ENCODE data around the gene UNC13B. TPM values are rescaled to one million over a fixed set of nuclear protein-coding genes. Genes with fewer than 3 reads are reported as not detected.
A peak's percentile ranks its signal among the peaks of the same experiment; 100 is the strongest.

UNC13B gene
- total RNA-seq, 2 donors from 2014 or later: 20.2 to 29.3 TPM

DNA sequence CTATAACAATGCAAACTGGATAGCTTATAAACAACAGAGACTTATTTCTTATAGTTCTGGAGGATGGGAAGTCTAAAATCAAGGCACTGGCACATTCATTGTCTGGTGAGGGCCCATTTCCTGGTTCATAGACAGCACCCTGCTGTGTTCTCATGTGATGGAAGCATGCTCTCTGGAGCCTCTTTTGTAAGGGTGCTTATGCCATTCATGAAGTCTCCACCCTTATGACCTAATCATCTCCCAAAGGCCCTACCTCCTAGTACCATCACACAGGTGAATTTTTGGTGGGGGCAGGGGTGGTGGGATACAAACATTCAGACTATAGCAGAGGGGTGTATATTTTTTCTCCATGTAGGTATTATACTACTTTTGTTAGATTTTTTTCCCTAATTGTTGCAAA is 92.4 kb downstream of the UNC13B start:
- ATAC-seq (no peak), DNase-seq (no peak)
- Histone ChIP-seq H3K4me3 (no peak overlapping the region), H3K27ac (no peak overlapping the region), H3K9me3 (no peaks in the 10 kb centered on the region), H3K4me1 (peaks cover 25% of the 10 kb centered on the region), H3K27me3 (no peaks in the 10 kb centered on the region), H3K36me3 (replicated peaks in 1 of 2; ENCODE audit: insufficient read depth in 1 of 2, low read depth in 2 of 2) (no peaks in the 10 kb centered on the region)
- intact Hi-C loops (cut with DNase I): no loop called here
- TF ChIP-seq, protein P1, sequence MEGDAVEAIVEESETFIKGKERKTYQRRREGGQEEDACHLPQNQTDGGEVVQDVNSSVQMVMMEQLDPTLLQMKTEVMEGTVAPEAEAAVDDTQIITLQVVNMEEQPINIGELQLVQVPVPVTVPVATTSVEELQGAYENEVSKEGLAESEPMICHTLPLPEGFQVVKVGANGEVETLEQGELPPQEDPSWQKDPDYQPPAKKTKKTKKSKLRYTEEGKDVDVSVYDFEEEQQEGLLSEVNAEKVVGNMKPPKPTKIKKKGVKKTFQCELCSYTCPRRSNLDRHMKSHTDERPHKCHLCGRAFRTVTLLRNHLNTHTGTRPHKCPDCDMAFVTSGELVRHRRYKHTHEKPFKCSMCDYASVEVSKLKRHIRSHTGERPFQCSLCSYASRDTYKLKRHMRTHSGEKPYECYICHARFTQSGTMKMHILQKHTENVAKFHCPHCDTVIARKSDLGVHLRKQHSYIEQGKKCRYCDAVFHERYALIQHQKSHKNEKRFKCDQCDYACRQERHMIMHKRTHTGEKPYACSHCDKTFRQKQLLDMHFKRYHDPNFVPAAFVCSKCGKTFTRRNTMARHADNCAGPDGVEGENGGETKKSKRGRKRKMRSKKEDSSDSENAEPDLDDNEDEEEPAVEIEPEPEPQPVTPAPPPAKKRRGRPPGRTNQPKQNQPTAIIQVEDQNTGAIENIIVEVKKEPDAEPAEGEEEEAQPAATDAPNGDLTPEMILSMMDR (IDR thresholded peaks at IDR 0.05): no peak
- TF ChIP-seq POLR2A (IDR thresholded peaks at IDR 0.05): no peak

DNA sequence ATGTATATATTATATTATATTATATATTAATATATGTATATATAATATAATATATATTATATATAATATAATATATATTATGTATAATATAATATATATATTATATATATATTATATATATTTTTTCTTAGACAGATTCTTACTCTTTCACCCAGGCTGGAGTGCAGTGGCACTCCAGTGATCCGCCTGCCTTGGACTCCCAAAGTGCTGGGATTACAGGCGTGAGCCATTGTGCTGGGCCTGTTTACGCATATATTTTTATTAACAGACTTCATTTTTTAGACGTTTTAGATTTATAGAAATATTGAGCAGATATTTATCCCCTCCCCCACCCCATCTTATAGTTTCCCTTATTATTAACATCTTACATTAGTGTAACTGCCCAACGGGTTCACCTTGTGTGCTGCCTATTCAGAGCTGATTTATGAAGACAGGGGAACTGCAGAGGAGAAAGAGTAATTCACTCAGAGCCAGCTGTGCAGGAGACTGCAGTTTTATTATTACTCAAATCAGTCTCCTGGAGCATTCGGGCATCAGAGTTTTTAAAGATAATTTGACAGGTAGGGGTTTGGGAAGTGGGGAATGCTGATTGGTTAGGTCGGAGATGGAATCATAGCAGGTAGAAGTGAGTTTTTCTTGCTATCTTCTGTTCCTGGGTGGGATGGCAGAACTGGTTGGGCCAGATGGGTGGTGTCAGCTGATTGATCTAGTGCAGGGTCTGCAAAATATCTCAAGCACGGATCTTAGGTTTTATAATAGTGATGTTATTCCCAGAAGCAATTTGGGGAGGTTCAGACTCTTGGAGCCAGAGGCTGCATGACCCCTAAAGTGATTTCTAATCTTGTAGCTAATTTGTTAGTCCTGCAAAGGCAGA is 93.4 kb downstream of the UNC13B start:
- H3K27ac ChIP-seq: no peak overlapping the region
- H3K4me1 ChIP-seq: peaks cover 25% of the 10 kb centered on the region
- 55 to 64% methylated on average over 8 of the region's 8 CpGs for WGBS, 2 donors
- ATAC-seq (no peak), DNase-seq (no peak)
- H3K4me3 ChIP-seq: no peak overlapping the region
- intact Hi-C loops (cut with DNase I): no loop called here
- TF ChIP-seq POLR2A (IDR thresholded peaks at IDR 0.05): no peak
- TF ChIP-seq, protein P1 (IDR thresholded peaks at IDR 0.05): no peak
- no peaks in the 10 kb centered on the region for H3K27me3 ChIP-seq
- H3K9me3 ChIP-seq: no peaks in the 10 kb centered on the region
- no peaks in the 10 kb centered on the region for H3K36me3 ChIP-seq (replicated peaks in 1 of 2; ENCODE audit: insufficient read depth in 1 of 2, low read depth in 2 of 2)

DNA sequence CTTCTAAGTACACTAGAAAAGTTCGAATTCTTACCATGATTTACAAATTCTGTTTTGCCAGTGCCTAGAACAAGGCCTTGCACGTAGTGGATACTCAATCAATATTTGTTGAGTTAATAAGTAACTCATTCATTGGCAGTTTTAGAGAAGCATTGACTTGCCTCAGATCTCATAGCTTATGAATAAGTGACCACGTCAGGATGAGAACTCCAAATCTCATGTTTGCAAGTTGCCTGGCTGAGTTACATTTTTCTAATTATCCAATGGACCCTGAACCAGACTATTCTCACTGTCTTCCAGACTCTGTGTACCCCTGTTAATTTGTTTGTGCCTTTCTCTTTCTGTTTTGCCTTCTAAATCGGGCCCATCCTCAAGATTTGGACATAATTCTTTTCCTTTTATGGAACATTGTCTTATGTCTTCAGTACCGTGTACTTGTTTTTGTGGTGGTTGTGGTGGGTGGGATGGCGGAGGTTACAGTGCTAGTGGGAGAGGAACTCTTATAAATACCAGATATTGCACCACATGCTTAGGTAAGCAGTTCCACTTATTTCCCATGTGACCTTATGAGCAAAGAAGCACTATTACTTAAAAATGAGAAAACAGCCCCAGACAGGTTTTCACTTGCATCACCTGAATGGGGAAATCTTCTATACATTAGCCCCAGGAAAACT is 96.3 kb downstream of the UNC13B start:
- Histone ChIP-seq H3K36me3 (replicated peaks in 1 of 2; ENCODE audit: insufficient read depth in 1 of 2, low read depth in 2 of 2) (no peaks in the 10 kb centered on the region), H3K27ac (peak overlapping the region; percentile 51 to 72 (median 64)), H3K4me3 (no peak overlapping the region), H3K27me3 (no peaks in the 10 kb centered on the region), H3K9me3 (no peaks in the 10 kb centered on the region), H3K4me1 (peaks cover 25% of the 10 kb centered on the region)
- WGBS, 2 donors: 19 to 29% methylated on average over 6 of the region's 6 CpGs
- DNase-seq (peak in 1 of 4 donors; percentile 10), ATAC-seq (peak; percentile 94)
- TF ChIP-seq, protein P1 (IDR thresholded peaks at IDR 0.05): no peak
- no peak for TF ChIP-seq POLR2A (IDR thresholded peaks at IDR 0.05)
- intact Hi-C loops (cut with DNase I): no loop called here

DNA sequence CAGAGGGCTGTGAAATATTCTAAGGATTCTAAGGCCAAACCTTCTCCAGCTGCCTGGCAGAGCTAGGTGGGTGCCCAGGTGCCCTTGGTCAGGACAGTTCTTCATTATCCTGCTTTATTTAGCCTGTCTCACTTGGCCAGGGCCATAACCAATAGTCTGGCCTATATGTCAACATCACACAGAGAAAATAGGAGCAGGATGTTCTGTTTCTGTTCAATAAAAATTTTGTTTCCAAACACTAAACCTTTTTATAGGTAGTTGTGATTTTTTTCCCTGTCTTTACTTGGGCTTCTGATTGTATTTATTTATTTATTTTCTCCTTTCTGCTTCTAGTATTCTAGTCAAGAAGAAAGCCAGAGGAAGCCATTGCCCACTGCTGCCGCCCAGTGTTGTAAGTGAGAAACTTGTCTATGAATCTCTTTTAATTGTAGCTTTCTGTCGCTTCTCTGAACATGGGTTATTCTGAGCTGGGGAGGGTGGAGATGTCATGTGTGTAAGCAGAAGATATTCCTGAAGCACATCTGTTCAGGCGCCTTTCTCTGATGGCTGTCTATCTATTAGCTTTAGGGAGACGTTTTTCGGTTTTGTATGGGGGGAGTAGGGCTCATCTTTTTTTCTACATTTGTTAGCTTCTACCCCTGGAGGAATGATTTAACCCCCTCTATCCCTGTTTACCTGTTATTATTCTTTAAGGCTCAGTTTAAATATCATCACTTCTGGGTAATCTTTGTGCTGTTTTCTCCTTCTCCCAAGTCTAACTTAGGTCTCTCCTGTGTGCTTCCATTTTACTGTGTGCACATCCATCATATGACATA is 97.1 kb downstream of the UNC13B start:
- intact Hi-C loops (cut with DNase I): no loop called here
- DNase-seq: peak; percentile 76 to 84 (median 79)
- Histone ChIP-seq H3K27me3 (no peaks in the 10 kb centered on the region), H3K36me3 (replicated peaks in 1 of 2; ENCODE audit: insufficient read depth in 1 of 2, low read depth in 2 of 2) (no peaks in the 10 kb centered on the region), H3K4me3 (no peak overlapping the region), H3K4me1 (peaks cover 25% of the 10 kb centered on the region), H3K27ac (peak overlapping the region; percentile 35 to 72 (median 64)), H3K9me3 (no peaks in the 10 kb centered on the region)
- 12 to 13% methylated on average over 5 of the region's 5 CpGs for WGBS, 2 donors
- ATAC-seq: peak; percentile 80
- no peak for TF ChIP-seq POLR2A (IDR thresholded peaks at IDR 0.05)
- TF ChIP-seq, protein P1 (IDR thresholded peaks at IDR 0.05): peak; percentile 43 to 85 (median 79)

Measured in body of pancreas (tissue), 4 donors.